GM12892 (cell line): Measurements from ENCODE around the gene TAOK1.

Source experiments
- DNase-seq: peaks from one replicate; pipeline ENCODE4 v3.0.0; 2011; ENCODE audit not compliant: insufficient read length
- FAIRE-seq: peaks from 2 replicates; lab custom pipeline; 2011; peaks lifted over from hg19 to GRCh38; lab: Jason Lieb, UNC
- POLR2A ChIP-seq: IDR thresholded peaks from 2 replicates; pipeline ENCODE4 v1.6.1; 2011; ENCODE audit warnings: low read depth, low read length, control low read depth
- POLR2AphosphoS5 ChIP-seq: IDR thresholded peaks from 2 replicates; pipeline ENCODE4 v1.6.1; 2011; ENCODE audit warnings: low read depth, low read length, control low read depth
- TAF1 ChIP-seq: IDR thresholded peaks from 2 replicates; pipeline ENCODE4 v1.6.1; 2011; ENCODE audit warnings: low read depth, mild to moderate bottlenecking, control low read depth, low read length, borderline replicate concordance

Gene TAOK1

DNA sequence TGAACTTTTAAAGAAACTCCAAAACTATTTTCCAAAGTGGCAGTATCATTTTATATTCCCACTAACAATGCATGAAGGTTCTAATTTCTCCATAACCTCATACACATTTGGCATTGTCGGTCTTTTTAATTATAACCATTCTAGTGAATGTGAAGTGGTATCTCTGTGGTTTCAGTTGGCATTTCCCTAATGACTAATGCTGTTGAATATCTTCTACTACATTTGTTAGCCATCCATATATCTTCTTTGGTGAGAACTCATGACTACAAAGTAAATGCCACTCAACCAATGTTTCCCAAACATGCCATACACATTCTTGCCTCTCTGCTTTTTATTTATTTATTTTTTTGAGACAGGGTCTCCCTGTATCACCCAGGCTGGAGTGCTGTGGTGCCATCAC lies 31.7 kb upstream of the TAOK1 start:
- TF ChIP-seq POLR2AphosphoS5: no peak
- TF ChIP-seq POLR2A: no peak
- DNase-seq (no peak), FAIRE-seq (no peak)

DNA sequence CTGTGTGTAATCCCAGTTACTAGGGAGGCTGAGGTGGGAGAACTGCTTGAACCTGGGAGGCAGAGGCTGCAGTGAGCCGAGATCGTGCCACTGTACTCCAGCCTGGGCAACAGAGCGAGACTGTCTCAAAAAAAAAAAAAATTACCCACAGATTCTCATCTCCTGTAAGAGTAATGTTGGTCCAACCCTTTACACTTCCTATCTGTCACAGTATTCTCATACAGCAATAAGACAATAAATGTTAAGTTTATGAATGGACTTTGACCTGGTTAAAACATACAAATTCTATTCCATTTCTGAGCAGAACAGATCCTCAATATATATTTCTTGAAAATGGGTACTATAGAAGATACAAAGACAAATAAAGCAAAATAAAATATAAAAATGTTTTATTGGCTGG lies 30.4 kb upstream of the TAOK1 start:
- TF ChIP-seq TAF1 (no peak), POLR2AphosphoS5 (no peak), POLR2A (no peak)
- FAIRE-seq (no peak), DNase-seq (no peak)

- TF ChIP-seq POLR2AphosphoS5 (no peak), TAF1 (no peak), POLR2A (no peak)
- no peak for DNase-seq
- no peak for FAIRE-seq
These were observed 26.4 kb upstream of the TAOK1 start for GRCh38 chr17:29363716-29364115.

GRCh38 chr17:29364691-29365090 lies 25.5 kb upstream of the TAOK1 start:
- DNase-seq (no peak), FAIRE-seq (no peak)
- no peak for TF ChIP-seq POLR2AphosphoS5
- no peak for TF ChIP-seq POLR2A
- no peak for TF ChIP-seq TAF1

- DNase-seq (no peak), FAIRE-seq (no peak)
- TF ChIP-seq POLR2AphosphoS5 (no peak), TAF1 (no peak), POLR2A (no peak)
These were observed 22.0 kb upstream of the TAOK1 start for GRCh38 chr17:29368161-29368560.

- TF ChIP-seq POLR2AphosphoS5 (no peak), TAF1 (no peak), POLR2A (no peak)
- FAIRE-seq (no peak), DNase-seq (no peak)
These were observed 21.2 kb upstream of the TAOK1 start for GRCh38 chr17:29368926-29369325.

GRCh38 chr17:29369831-29370735 lies 20.1 kb upstream of the TAOK1 start:
- peak; percentile 94 for FAIRE-seq
- DNase-seq: no peak
- no peak for TF ChIP-seq POLR2A
- TF ChIP-seq POLR2AphosphoS5: no peak
- TF ChIP-seq TAF1: no peak

- no peak for FAIRE-seq
These were observed 13.4 kb upstream of the TAOK1 start for GRCh38 chr17:29376667-29377270.

GRCh38 chr17:29378500-29378899 lies 11.7 kb upstream of the TAOK1 start:
- DNase-seq (no peak), FAIRE-seq (no peak)
- no peak for TF ChIP-seq POLR2AphosphoS5

More at GRCh38 chr17:29376667-29377270, 13.4 kb upstream of the TAOK1 start:
- no peak for DNase-seq
- no peak for TF ChIP-seq POLR2A
- TF ChIP-seq POLR2AphosphoS5: no peak
- no peak for TF ChIP-seq TAF1

DNA sequence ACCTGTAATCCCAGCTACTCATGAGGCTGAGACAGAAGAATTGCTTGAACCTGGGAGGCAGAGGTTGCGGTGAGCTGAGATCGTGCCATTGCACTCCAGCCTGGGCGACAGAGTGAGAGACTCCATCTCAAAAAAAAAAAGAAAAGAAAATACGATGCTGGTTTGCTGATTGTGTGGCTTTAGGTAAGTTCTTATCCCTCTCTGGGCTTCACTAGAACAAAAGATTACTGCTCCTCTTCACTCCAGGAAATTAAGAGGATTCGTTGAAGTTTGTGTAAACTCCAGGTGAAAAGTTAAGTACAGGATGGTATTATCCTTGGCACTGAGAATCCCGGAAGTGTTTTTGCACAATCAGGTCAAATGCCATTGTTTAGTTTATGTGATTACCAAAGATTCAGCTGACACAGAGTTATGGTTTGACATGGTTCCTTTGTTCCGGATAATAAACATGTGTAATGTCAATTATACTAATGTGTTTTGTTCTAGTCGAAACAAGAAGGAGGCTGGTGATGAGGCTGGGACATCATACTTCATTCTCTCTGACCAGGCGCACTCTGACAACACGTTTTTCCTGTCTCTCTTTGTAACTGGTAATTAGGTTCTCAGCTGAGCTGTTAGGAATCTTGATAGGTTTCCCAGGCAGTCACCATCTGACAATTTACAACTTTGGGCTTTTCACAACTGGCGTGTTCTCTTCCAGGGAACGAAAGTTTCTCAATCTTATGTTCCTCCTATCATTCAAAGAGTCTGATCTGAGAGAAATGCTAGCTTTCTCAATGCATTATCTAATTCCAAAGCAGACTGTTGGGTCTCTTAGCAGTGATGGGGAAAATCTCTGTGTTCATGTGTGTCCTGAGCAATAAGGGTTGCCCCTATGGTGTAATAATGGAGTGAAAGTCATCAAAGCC lies 10.8 kb upstream of the TAOK1 start:
- FAIRE-seq (no peak), DNase-seq (no peak)
- no peak for TF ChIP-seq TAF1
- no peak for TF ChIP-seq POLR2A
- TF ChIP-seq POLR2AphosphoS5: no peak

DNA sequence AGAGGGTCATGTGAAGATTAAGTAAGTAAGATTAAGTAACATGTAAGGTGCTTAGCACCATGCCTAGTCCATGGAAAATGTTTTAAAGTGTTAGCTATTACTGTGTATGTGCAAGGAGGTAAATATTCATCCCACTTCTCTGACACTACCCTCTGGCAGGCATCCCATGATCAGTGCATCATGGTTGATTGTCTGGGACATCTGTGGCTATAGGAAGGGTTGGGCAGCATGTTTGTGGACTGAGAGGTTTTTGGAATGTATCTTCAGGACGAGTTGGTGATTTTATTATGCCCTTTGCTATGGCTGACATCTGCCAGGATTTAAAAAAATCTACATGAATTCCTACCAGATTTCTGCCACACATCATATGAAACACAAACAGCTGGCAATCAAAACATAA lies 6.5 kb upstream of the TAOK1 start:
- no peak for FAIRE-seq
- TF ChIP-seq POLR2AphosphoS5 (no peak), POLR2A (no peak), TAF1 (no peak)
- no peak for DNase-seq
